Gastroesophageal sphincter (tissue), 4 donors: ENCODE measurements around the gene LUC7L3. TPM values are rescaled to one million over a fixed set of nuclear protein-coding genes. Genes with fewer than 3 reads are reported as not detected.

Experiments
- ATAC-seq: fragments of 150-250 bp; one replicate; pipeline ENCODE4 v1.9.1; 2016; ENCODE audit warnings: mild to moderate bottlenecking, moderate library complexity
- H3K27ac ChIP-seq, 4 donors: fragments of 200-600 bp; sonication (generic) in 3 of 4; 1 replicate in 3 of 4; 2 replicates in 1 of 4; pipeline ENCODE4 v1.5.1; 2016 to 2019
- H3K27me3 ChIP-seq: fragments of 200-600 bp; sonication (generic); one replicate; pipeline ENCODE4 v1.5.1; 2019
- H3K36me3 ChIP-seq, 2 donors: fragments of 200-600 bp; sonication (generic); one replicate each; pipeline ENCODE4 v1.5.1; 2019; ENCODE audit warnings: control low read depth in 1 of 2
- H3K4me1 ChIP-seq, 3 donors: fragments of 200-600 bp; sonication (generic); 1 replicate in 2 of 3; 2 replicates in 1 of 3; pipeline ENCODE4 v1.5.1; 2016 to 2019; ENCODE audit warnings: control low read depth in 2 of 3
- H3K4me3 ChIP-seq, 2 donors: fragments of 200-600 bp; sonication (generic); one replicate each; pipeline ENCODE4 v1.5.1; 2019; ENCODE audit warnings: mild to moderate bottlenecking in 1 of 2, moderate library complexity in 1 of 2
- H3K9me3 ChIP-seq, 3 donors: fragments of 200-600 bp; sonication (generic); one replicate each; pipeline ENCODE4 v1.5.1; 2017 to 2019; ENCODE audit warnings: control low read depth in 2 of 3
- CTCF ChIP-seq, 4 experiments: fragments of 200-600 bp in 2 of 4; fragments of 450-650 bp in 2 of 4; sonication (generic) in 1 of 4; IDR thresholded peaks; one replicate each; pipeline ENCODE4 v1.5.1; 2017 to 2019; ENCODE audit warnings: antibody characterized with exemption in 4 of 4, mild to moderate bottlenecking in 2 of 4, moderate library complexity in 2 of 4
- EP300 ChIP-seq: sonication (generic); formaldehyde crosslinking; IDR thresholded peaks from one replicate; pipeline ENCODE4 v1.6.1; 2017; ENCODE audit warnings: antibody characterized with exemption, mild to moderate bottlenecking
- POLR2A ChIP-seq, 2 donors: fragments of 450-650 bp; IDR thresholded peaks; one replicate each; pipeline ENCODE4 v1.6.1; 2017; ENCODE audit warnings: antibody characterized with exemption in 2 of 2, mild to moderate bottlenecking in 2 of 2, moderate library complexity in 1 of 2
- POLR2AphosphoS5 ChIP-seq: sonication (generic); formaldehyde crosslinking; IDR thresholded peaks from one replicate; pipeline ENCODE4 v1.6.1; 2017; ENCODE audit warnings: antibody characterized with exemption
- WGBS, 2 donors: methylation state at CpG; one replicate each; pipeline ENCODE4 v1.1.5; 2018; ENCODE audit warnings: low coverage in 1 of 2; 5-methylcytosine and 5-hydroxymethylcytosine counted together
- total RNA-seq, 4 donors: library from RNA; depleted of rRNA; stranded (reverse); fragments of >200 nt; gene quantifications; one replicate each; pipeline ENCODE4 v1.1.0, GENCODE V29; 2016

Gene LUC7L3
- total RNA-seq, 4 donors from 2014 or later, result 40.1 to 134 (median 54.6) TPM

GRCh38 chr17:50767446-50767845 lies 48.0 kb downstream of the LUC7L3 start, which contains the start of gene ANKRD40CL:
Gene ANKRD40CL (minus strand): TSS chr17:50767518. CDS start chr17:50766913, 605 bp downstream.
- Histone ChIP-seq H3K9me3 (no peaks in the 10 kb centered on the region), H3K4me1 (peaks cover 0 to 35% (median 23%) of the 10 kb centered on the region in 3 donors), H3K36me3 (no peaks in the 10 kb centered on the region), H3K27ac (no peak within 1 kb of the TSS), H3K4me3 (no peak within 1 kb of the TSS), H3K27me3 (no peaks in the 10 kb centered on the region)
- 79 to 100% methylated on average over 5 to 9 of the region's 9 CpGs for WGBS, 2 donors
- TF ChIP-seq CTCF (IDR thresholded peaks at IDR 0.05) (no peak), EP300 (no peak), POLR2A (IDR thresholded peaks at IDR 0.05) (no peak), POLR2AphosphoS5 (no peak)
- ATAC-seq, result no peak

DNA sequence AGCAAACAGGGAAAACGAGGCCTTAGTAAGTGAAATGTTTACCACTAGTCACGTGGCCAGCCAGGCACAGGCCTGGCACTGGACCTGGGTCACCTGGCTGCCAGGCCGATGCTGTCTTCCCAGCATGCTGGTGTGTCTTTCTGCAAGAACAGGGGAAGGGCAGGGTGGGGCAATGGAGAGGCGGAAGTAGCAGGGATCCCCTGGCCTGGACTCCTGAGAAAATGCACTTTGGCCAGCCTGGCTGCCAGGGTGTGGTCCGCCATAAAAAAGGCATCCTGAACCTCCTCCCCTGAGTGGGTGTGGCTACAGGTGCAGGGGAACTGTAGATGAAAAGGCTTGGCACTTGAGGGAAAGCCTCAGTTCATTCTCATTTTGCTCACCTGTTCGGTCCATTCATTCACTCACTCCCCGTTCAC lies 49.0 kb downstream of the LUC7L3 start:
- 70 to 73% methylated on average over 7 of the region's 7 CpGs for WGBS, 2 donors
- ATAC-seq, result no peak
- no peak overlapping the region for H3K4me3 ChIP-seq
- no peaks in the 10 kb centered on the region for H3K9me3 ChIP-seq
- no peak for TF ChIP-seq EP300
- no peak for TF ChIP-seq POLR2A (IDR thresholded peaks at IDR 0.05)
- no peak for TF ChIP-seq CTCF (IDR thresholded peaks at IDR 0.05)
- TF ChIP-seq POLR2AphosphoS5, result no peak
- no peak overlapping the region for H3K27ac ChIP-seq
- no peaks in the 10 kb centered on the region for H3K36me3 ChIP-seq
- H3K4me1 ChIP-seq, result peaks cover 0 to 28% (median 23%) of the 10 kb centered on the region in 3 donors
- no peaks in the 10 kb centered on the region for H3K27me3 ChIP-seq

DNA sequence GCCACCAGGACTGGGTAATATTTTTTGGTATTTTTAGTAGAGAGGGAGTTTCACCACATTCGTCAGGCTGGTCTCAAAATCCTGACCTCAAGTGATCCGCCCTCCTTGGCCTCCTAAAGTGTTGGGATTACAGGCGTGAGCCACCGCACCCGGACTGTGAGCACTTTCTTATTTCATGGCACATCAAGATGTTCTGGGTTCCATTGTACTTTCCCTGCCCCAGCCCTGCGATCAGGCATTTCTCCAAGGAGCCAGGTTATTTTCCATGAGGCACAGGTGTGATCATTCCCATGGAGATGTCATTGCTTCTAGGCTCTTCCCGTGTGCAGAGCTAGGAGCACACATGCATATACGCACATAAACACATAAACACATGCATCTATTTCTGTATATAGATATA lies 50.5 kb downstream of the LUC7L3 start:
- ATAC-seq, result no peak
- TF ChIP-seq POLR2AphosphoS5 (no peak), CTCF (IDR thresholded peaks at IDR 0.05) (no peak), POLR2A (IDR thresholded peaks at IDR 0.05) (no peak), EP300 (no peak)
- WGBS, 2 donors, result 87 to 93% methylated on average over 4 to 7 of the region's 8 CpGs

GRCh38 chr17:50770346-50770745 lies 50.9 kb downstream of the LUC7L3 start:
- WGBS, 2 donors, result 83% methylated on average over 2 of the region's 2 CpGs; no CpG with 5 or more reads in 1 of the 2 donors
- no peaks in the 10 kb centered on the region for H3K36me3 ChIP-seq
- TF ChIP-seq CTCF (IDR thresholded peaks at IDR 0.05) (no peak), EP300 (no peak), POLR2AphosphoS5 (no peak), POLR2A (IDR thresholded peaks at IDR 0.05) (no peak)
- no peak for ATAC-seq
- no peaks in the 10 kb centered on the region for H3K27me3 ChIP-seq
- no peak overlapping the region for H3K4me3 ChIP-seq
- no peak overlapping the region for H3K27ac ChIP-seq
- peaks cover 0 to 8% (median 6%) of the 10 kb centered on the region in 3 donors for H3K4me1 ChIP-seq
- H3K9me3 ChIP-seq, result no peaks in the 10 kb centered on the region

More for the DNA sequence above, 50.5 kb downstream of the LUC7L3 start:
- Histone ChIP-seq H3K4me1 (peaks cover 0 to 13% (median 10%) of the 10 kb centered on the region in 3 donors), H3K9me3 (no peaks in the 10 kb centered on the region), H3K36me3 (no peaks in the 10 kb centered on the region), H3K4me3 (no peak overlapping the region), H3K27me3 (no peaks in the 10 kb centered on the region), H3K27ac (no peak overlapping the region)

DNA sequence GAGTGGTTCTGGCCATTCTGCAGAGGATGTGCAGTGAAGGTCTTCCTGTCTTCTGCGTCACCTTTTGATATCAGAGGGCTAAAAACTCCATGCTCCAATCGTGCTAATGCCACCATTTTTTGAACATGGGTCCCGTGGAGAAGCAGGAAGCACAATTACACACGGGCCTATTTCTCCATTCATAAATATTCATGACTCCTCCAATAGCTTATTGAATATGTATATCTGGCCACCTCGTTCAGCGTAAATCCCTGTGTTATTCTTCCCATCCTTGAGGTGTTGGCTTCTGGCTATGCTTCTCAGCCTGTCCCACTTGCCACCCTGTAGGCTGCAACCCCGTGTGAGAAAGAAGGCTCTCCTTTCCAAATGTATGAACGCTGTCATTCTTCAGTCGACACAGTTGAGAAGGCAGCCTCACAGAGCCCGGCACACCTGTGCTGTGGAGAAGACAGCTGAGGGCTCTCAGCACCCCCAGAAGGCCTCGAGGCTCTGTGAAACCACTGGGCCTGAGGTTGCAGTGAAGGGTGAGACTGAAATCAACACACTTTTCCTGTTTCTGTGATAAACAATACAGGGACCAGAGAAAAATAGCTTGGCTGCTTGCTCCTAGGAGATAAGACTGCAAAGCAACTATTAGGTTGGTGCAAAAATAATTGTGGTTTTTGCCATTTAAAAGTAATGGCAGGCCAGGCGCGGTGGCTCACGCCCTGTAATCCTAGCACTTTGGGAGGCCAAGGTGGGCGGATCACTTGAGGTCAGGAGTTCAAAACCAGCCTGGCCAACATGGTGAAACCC lies 52.8 kb downstream of the LUC7L3 start:
- Histone ChIP-seq H3K27me3 (no peaks in the 10 kb centered on the region), H3K4me3 (no peak overlapping the region), H3K27ac (no peak overlapping the region), H3K36me3 (no peaks in the 10 kb centered on the region), H3K4me1 (no peaks in the 10 kb centered on the region), H3K9me3 (no peaks in the 10 kb centered on the region)
- ATAC-seq, result no peak
- TF ChIP-seq POLR2A (IDR thresholded peaks at IDR 0.05), result no peak
- no peak for TF ChIP-seq POLR2AphosphoS5
- no peak for TF ChIP-seq CTCF (IDR thresholded peaks at IDR 0.05)
- TF ChIP-seq EP300, result no peak
- WGBS, 2 donors, result 69 to 89% methylated on average over 8 to 12 of the region's 15 CpGs
